PC-9 (cell line): ENCODE measurements around the gene SNX18. TPM values are rescaled to one million over a fixed set of nuclear protein-coding genes. Genes with fewer than 3 reads are reported as not detected.

Experiments
- BruUV-seq: library from RNA; stranded (reverse); fragments of 400-500 nt; replicated peaks from 2 replicates; lab custom pipeline; 2021; lab: Mats Ljungman, UMichigan
- CTCF ChIA-PET: fragments of 300-600 bp; sonication (Branson Sonifier 250); formaldehyde crosslinking; loops from one replicate; lab custom pipeline; 2022; ENCODE audit warnings: antibody characterized with exemption; lab: Charles Lee
- POLR2A ChIA-PET: fragments of 300-600 bp; sonication (Branson Sonifier 250); formaldehyde crosslinking; loops from one replicate; lab custom pipeline; 2022; ENCODE audit warnings: antibody characterized with exemption; ENCODE audit not compliant: unreplicated experiment; lab: Charles Lee
- DNase-seq, 2 experiments: peaks; one replicate each; pipeline versions ENCODE4 v3.0.0 to v3.0.0-alpha.2; 2015 to 2022; ENCODE audit warnings: mixed read lengths in 1 of 2
- H2AFZ ChIP-seq: fragments of 200-600 bp; sonication (generic); 2 replicates; pipeline ENCODE4 v1.8.1; 2017; ENCODE audit warnings: antibody characterized with exemption
- H3F3A ChIP-seq: fragments of 200-600 bp; sonication (generic); 2 replicates; pipeline ENCODE4 v1.8.1; 2017; ENCODE audit warnings: antibody characterized with exemption, mild to moderate bottlenecking, low read depth; ENCODE audit not compliant: insufficient read depth
- H3K27ac ChIP-seq: fragments of 200-600 bp; sonication (generic); 2 replicates; pipeline ENCODE4 v1.6.1; 2016; ENCODE audit warnings: mixed run types
- H3K27me3 ChIP-seq: fragments of 200-600 bp; sonication (generic); 2 replicates; pipeline ENCODE4 v1.6.1; 2016; ENCODE audit warnings: low read depth, mixed run types; ENCODE audit not compliant: insufficient read depth
- H3K36me3 ChIP-seq: fragments of 200-600 bp; sonication (generic); 2 replicates; pipeline ENCODE4 v1.6.1; 2016; ENCODE audit warnings: low read depth, mixed run types
- H3K4me1 ChIP-seq: fragments of 200-600 bp; sonication (generic); replicated peaks from 2 replicates; pipeline ENCODE4 v1.6.1; 2016; ENCODE audit warnings: mixed run types; ENCODE audit not compliant: insufficient read depth
- H3K4me2 ChIP-seq: fragments of 200-600 bp; sonication (generic); 2 replicates; pipeline ENCODE4 v1.6.1; 2017; ENCODE audit warnings: mixed run types
- H3K4me3 ChIP-seq: fragments of 200-600 bp; sonication (generic); 2 replicates; pipeline ENCODE4 v1.6.1; 2016; ENCODE audit warnings: mixed run types
- H3K79me2 ChIP-seq: fragments of 200-600 bp; sonication (generic); 2 replicates; pipeline ENCODE4 v1.6.1; 2017; ENCODE audit warnings: low read depth, mixed run types
- H3K9me2 ChIP-seq: fragments of 200-600 bp; sonication (generic); 2 replicates; pipeline ENCODE4 v1.8.1; 2017; ENCODE audit warnings: mild to moderate bottlenecking; ENCODE audit not compliant: insufficient read depth
- H3K9me3 ChIP-seq: fragments of 200-600 bp; sonication (generic); 2 replicates; pipeline ENCODE4 v1.8.1; 2016; ENCODE audit warnings: low read depth; ENCODE audit not compliant: insufficient read depth
- H4K20me1 ChIP-seq: fragments of 200-600 bp; sonication (generic); 2 replicates; pipeline ENCODE4 v1.8.1; 2017; ENCODE audit not compliant: insufficient read depth
- EZH2 ChIP-seq: fragments of 200-600 bp; sonication (generic); IDR thresholded peaks from 2 replicates; pipeline ENCODE4 v1.8.0; 2017; ENCODE audit warnings: antibody characterized with exemption, low read depth
- intact Hi-C: fragments of 100-400 bp; cut with micrococcal nuclease; formaldehyde crosslinking; loops from one replicate; pipeline ENCODE4 v1.10.0; 2022; ENCODE audit not compliant: unreplicated experiment
- total RNA-seq: library from RNA; stranded (reverse); gene quantifications from 2 replicates; pipeline ENCODE4 v1.2.3, GENCODE V29; 2021
- TF ChIP-seq, protein P1 (sequence below): fragments of 200-600 bp; sonication (generic); conservative IDR thresholded peaks from 2 replicates; pipeline ENCODE4 v1.6.1; 2017; ENCODE audit warnings: mixed run types, antibody characterized with exemption, mild to moderate bottlenecking, moderate library complexity

Gene SNX18
- total RNA-seq, 1 experiment from 2014 or later = 9.7 TPM

DNA sequence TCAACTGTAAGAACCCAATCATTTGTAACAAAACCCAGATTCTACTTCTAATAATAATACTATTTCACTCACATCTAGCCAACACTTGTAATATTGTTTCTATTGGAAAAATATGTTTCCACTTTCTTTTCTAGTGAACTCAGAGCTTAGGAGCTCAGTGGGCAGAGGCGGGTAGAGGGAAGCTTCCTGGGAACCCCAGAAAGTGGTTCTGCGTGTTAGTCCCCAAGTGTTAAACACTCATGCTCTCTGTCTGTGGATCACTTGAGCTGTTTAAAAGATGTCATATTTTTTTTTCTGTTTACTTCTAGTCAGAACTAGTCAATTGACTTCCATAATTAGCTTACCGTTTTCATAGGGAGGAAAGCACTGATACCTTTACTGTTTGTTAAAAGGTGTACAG is 20.6 kb downstream of the SNX18 start:
- TF ChIP-seq EZH2 = no peak
- TF ChIP-seq, protein P1, sequence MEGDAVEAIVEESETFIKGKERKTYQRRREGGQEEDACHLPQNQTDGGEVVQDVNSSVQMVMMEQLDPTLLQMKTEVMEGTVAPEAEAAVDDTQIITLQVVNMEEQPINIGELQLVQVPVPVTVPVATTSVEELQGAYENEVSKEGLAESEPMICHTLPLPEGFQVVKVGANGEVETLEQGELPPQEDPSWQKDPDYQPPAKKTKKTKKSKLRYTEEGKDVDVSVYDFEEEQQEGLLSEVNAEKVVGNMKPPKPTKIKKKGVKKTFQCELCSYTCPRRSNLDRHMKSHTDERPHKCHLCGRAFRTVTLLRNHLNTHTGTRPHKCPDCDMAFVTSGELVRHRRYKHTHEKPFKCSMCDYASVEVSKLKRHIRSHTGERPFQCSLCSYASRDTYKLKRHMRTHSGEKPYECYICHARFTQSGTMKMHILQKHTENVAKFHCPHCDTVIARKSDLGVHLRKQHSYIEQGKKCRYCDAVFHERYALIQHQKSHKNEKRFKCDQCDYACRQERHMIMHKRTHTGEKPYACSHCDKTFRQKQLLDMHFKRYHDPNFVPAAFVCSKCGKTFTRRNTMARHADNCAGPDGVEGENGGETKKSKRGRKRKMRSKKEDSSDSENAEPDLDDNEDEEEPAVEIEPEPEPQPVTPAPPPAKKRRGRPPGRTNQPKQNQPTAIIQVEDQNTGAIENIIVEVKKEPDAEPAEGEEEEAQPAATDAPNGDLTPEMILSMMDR = no peak
- POLR2A ChIA-PET = no interaction called here

DNA sequence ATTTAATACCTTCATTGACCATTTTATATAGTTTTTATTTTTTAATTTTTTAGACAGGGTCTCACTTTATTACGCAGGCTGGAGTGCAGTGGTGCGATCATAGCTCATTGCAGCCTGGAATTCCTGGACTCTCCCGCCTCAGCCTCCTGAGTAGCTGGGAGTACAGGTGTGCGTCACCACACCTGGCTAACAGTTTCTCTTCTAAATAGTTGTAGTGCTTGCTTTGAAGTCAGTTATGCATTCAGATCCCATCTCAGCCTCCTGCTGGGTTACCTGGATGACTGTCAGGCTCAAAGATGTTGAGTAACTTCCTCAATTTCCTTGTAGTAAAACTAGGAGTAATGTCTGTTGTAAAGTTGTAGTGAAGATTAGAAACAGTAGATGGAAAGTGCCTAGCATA is 21.4 kb downstream of the SNX18 start:
- no peaks in the 10 kb centered on the region for H3F3A ChIP-seq
- no peaks in the 10 kb centered on the region for H3K27me3 ChIP-seq
- no peak overlapping the region for H3K4me3 ChIP-seq
- H3K79me2 ChIP-seq = peaks cover 80% of the 10 kb centered on the region
- intact Hi-C loops = no loop called here
- TF ChIP-seq, protein P1 = no peak
- no peak for TF ChIP-seq EZH2
- no TSS peak for BruUV-seq
- no peaks in the 10 kb centered on the region for H3K9me3 ChIP-seq
- 0 out of 2 replicates have a peak, but pooled peaks cover under 1% of the 10 kb centered on the region for H3K4me1 ChIP-seq
- no peak for DNase-seq
- peaks cover 3% of the 10 kb centered on the region; the same call in 1 of the 2 replicates for H4K20me1 ChIP-seq
- H3K36me3 ChIP-seq = 0 out of 2 replicates have a peak, but pooled peaks cover 4% of the 10 kb centered on the region
- H3K9me2 ChIP-seq = no peaks in the 10 kb centered on the region
- H3K4me2 ChIP-seq = no peak overlapping the region
- ChIA-PET CTCF (no interaction called here), POLR2A (interaction anchor here (0.5 kb wide), 1 partner anchor 33 kb away, joined by 3 read pairs; no protein-coding TSS in a partner anchor)
- H3K27ac ChIP-seq = no peak overlapping the region
- H2AFZ ChIP-seq = no peak overlapping the region

More for the DNA sequence above, 20.6 kb downstream of the SNX18 start:
- CTCF ChIA-PET = no interaction called here
- intact Hi-C loops = no loop called here
- H4K20me1 ChIP-seq = peaks cover 3% of the 10 kb centered on the region; the same call in 1 of the 2 replicates
- H3K4me2 ChIP-seq = no peak overlapping the region
- no peaks in the 10 kb centered on the region for H3F3A ChIP-seq
- H3K27ac ChIP-seq = no peak overlapping the region
- H3K4me1 ChIP-seq = no peaks in the 10 kb centered on the region
- 0 out of 2 replicates have a peak, but pooled peaks cover 4% of the 10 kb centered on the region for H3K36me3 ChIP-seq
- H3K27me3 ChIP-seq = no peaks in the 10 kb centered on the region
- peaks cover 88% of the 10 kb centered on the region for H3K79me2 ChIP-seq
- BruUV-seq = no TSS peak
- H3K9me2 ChIP-seq = no peaks in the 10 kb centered on the region
- no peak overlapping the region for H2AFZ ChIP-seq
- no peaks in the 10 kb centered on the region for H3K9me3 ChIP-seq
- no peak overlapping the region for H3K4me3 ChIP-seq
- DNase-seq = no peak

DNA sequence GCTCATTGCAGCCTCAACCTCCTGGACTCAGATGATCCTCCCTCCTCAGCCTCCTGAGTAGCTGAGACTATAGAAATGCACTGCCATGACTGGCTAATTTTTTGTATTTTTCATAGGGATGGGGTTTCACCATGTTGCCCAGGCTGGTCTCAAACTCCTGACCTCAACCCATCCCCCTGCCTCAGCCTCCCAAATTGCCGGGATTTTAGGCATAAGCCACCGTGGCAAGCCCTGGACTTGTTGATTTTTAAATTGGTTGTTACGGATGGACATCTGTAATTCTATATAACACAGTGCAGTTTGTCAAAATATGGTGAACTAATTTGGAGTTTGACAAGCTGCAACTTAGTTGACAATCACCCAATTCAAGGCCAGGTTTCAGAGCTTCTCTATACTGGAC is 22.7 kb downstream of the SNX18 start:
- Histone ChIP-seq H2AFZ (no peak overlapping the region), H3K4me1 (peaks cover 11% of the 10 kb centered on the region), H3K79me2 (peaks cover 71% of the 10 kb centered on the region), H3K27ac (no peak overlapping the region), H3K4me3 (no peak overlapping the region), H3K27me3 (no peaks in the 10 kb centered on the region), H3K36me3 (no peaks in the 10 kb centered on the region), H3K4me2 (no peak overlapping the region), H3K9me2 (no peaks in the 10 kb centered on the region), H3F3A (no peaks in the 10 kb centered on the region), H4K20me1 (peaks cover 3% of the 10 kb centered on the region; the same call in 1 of the 2 replicates), H3K9me3 (no peaks in the 10 kb centered on the region)
- POLR2A ChIA-PET = no interaction called here
- BruUV-seq = no TSS peak
- intact Hi-C loops = no loop called here
- no peak for DNase-seq
- TF ChIP-seq, protein P1 = no peak
- TF ChIP-seq EZH2 = no peak
- CTCF ChIA-PET = no interaction called here
